ENCODE results near the gene RUNDC1.

DNA sequence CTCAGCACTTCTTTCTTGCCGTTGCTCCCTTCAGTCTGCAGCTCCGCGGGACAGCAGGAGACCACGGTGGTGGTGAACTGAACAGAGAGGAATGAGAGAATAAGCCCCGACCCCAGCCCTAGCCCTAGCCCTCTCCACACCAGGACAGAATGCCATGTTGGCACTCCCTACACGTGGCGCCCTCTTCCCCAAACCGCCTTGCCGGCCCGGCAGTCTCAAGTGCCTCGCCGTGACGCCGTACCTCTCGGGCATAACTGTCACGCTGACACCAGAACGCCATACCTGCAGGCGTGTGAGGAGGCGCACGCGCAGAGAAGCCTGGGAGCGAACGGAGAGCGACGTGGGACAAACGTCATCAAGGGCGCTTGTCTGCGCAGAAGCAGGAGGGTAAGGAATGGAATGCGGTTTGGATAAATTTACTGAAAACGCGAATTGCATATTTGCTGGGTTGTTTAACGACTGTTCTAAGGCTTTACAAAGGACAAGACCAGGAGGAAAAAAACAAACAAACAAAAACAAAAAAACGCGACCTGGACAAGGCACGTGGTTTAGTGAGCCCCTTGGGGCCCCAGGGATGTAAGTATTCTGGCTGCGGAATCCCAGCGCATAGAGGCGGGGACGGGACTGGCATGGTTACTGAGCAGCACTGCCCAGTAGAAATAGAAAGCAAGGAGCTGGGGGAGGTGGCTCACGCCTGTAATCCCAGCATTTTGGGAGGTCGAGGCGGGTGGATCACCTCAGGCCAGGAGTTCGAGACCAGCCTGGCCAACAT lies 16.0 kb upstream of the RUNDC1 start, which contains the start of gene AARSD1:
- TF ChIP-seq, protein P1, sequence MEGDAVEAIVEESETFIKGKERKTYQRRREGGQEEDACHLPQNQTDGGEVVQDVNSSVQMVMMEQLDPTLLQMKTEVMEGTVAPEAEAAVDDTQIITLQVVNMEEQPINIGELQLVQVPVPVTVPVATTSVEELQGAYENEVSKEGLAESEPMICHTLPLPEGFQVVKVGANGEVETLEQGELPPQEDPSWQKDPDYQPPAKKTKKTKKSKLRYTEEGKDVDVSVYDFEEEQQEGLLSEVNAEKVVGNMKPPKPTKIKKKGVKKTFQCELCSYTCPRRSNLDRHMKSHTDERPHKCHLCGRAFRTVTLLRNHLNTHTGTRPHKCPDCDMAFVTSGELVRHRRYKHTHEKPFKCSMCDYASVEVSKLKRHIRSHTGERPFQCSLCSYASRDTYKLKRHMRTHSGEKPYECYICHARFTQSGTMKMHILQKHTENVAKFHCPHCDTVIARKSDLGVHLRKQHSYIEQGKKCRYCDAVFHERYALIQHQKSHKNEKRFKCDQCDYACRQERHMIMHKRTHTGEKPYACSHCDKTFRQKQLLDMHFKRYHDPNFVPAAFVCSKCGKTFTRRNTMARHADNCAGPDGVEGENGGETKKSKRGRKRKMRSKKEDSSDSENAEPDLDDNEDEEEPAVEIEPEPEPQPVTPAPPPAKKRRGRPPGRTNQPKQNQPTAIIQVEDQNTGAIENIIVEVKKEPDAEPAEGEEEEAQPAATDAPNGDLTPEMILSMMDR (IDR thresholded peaks at IDR 0.05) = no peak
- peak; percentile 78 for TF ChIP-seq POLR2AphosphoS5 (IDR thresholded peaks at IDR 0.05; ENCODE audit: low read depth, low read length)
